K562 (cell line): ENCODE data around the gene FBXW8.

Source experiments
- CTCF ChIP-seq, 3 experiments: IDR thresholded peaks in 2 of 3; conservative IDR thresholded peaks in 1 of 3; 2 replicates each; pipeline ENCODE4 v1.5.1; 2011 to 2012; ENCODE audit warnings: low read length in 3 of 3, mild to moderate bottlenecking in 3 of 3, control low read depth in 2 of 3, improper control_type of control experiment in 1 of 3, inconsistent platforms in 1 of 3, low read depth in 1 of 3, mixed read lengths in 1 of 3, moderate library complexity in 1 of 3; ENCODE audit not compliant: insufficient read depth in 2 of 3
- E4F1 ChIP-seq: fragments of 250-450 bp; sonication (Bioruptor Pico); IDR thresholded peaks from 2 replicates; pipeline ENCODE4 v1.5.0; 2021; ENCODE audit warnings: mild to moderate bottlenecking, borderline replicate concordance
- NR2C2 ChIP-seq, 2 experiments: fragments of 200-800 bp in 1 of 2; sonication (Bioruptor generic) in 1 of 2; sonication (generic) in 1 of 2; formaldehyde crosslinking in 1 of 2; IDR thresholded peaks; 2 replicates each; pipeline versions ENCODE4 v1.6.1 to v1.8.0; 2016 to 2022; ENCODE audit warnings: mild to moderate bottlenecking in 1 of 2, missing compliant biosample characterization in 1 of 2, missing genetic modification characterization in 1 of 2, missing genetic modification reagents in 1 of 2
- TCF7 ChIP-seq: sonication (generic); IDR thresholded peaks from 2 replicates; pipeline ENCODE4 v1.6.1; 2016; ENCODE audit warnings: antibody characterized with exemption, borderline replicate concordance
- ZNF253 ChIP-seq: fragments of 250-450 bp; sonication (Bioruptor Pico); conservative IDR thresholded peaks from 2 replicates; pipeline ENCODE4 v1.6.1; 2021; ENCODE audit warnings: mild to moderate bottlenecking

GRCh38 chr12:117042862-117043261 lies 132.1 kb downstream of the FBXW8 start:
- TF ChIP-seq ZNF253 (CRISPR knock-in tag) (no peak), TCF7 (no peak), CTCF (IDR thresholded peaks at IDR 0.05 in 2 of 3, conservative IDR thresholded peaks at IDR 0.05 in 1 of 3; ENCODE audit: insufficient read depth in 2 of 3, low read depth in 1 of 3, low read length in 3 of 3) (no peak), NR2C2 (CRISPR knock-in tag; IDR thresholded peaks at IDR 0.05) (no peak), NR2C2 (tag; IDR thresholded peaks at IDR 0.05) (peak; percentile 2; the same call in 1 of the 2 replicates), E4F1 (CRISPR knock-in tag) (no peak)
